GM12878 (cell line): ENCODE measurements around the gene RFC4. TPM values are rescaled to one million over a fixed set of nuclear protein-coding genes. Genes with fewer than 3 reads are reported as not detected.

ENCODE experiments used
- ATAC-seq: fragments of 200-7000 bp; cut with Tn5 transposase; 3 replicates; pipeline ENCODE4 v1.9.1; 2020; ENCODE audit warnings: mild to moderate bottlenecking, moderate library complexity
- BruUV-seq: library from RNA; stranded (reverse); fragments of 400-500 nt; replicated peaks from 2 replicates; lab custom pipeline; 2021; lab: Mats Ljungman, UMichigan
- CTCF ChIA-PET: fragments of 300-600 bp; sonication (Branson Sonifier 250); formaldehyde crosslinking; extraction: SDS; loops from one replicate; lab custom pipeline; 2021; ENCODE audit warnings: inconsistent platforms; lab: Yijun Ruan, JAX
- POLR2A ChIA-PET: fragments of 350-600 bp; formaldehyde crosslinking; extraction: SDS; loops from one replicate; lab custom pipeline; 2021; ENCODE audit warnings: inconsistent platforms; lab: Charles Lee
- RAD21 ChIA-PET: fragments of 300-600 bp; sonication (Branson Sonifier 250); formaldehyde crosslinking; loops from one replicate; lab custom pipeline; 2023; ENCODE audit warnings: antibody characterized with exemption; ENCODE audit not compliant: unreplicated experiment; lab: Charles Lee
- SMC1A ChIA-PET: fragments of 300-600 bp; sonication (Branson Sonifier 250); formaldehyde crosslinking; loops from one replicate; lab custom pipeline; 2023; ENCODE audit not compliant: unreplicated experiment, uncharacterized antibody; lab: Charles Lee
- DNase-seq: peaks from one replicate; pipeline ENCODE4 v3.0.0-alpha.2; 2011; ENCODE audit warnings: low read depth, low spot score
- FAIRE-seq: peaks from 3 replicates; lab custom pipeline; 2011; peaks lifted over from hg19 to GRCh38; lab: Jason Lieb, UNC
- H2AFZ ChIP-seq: 2 replicates; pipeline ENCODE4 v1.6.0; 2011; ENCODE audit warnings: low read depth, low read length, control low read depth; ENCODE audit not compliant: control insufficient read depth
- H3K27ac ChIP-seq: 2 replicates; pipeline ENCODE4 v1.5.1; 2011; ENCODE audit warnings: control low read depth; ENCODE audit not compliant: control insufficient read depth, insufficient read depth
- H3K27me3 ChIP-seq, 2 experiments: replicated peaks in 1 of 2; 2 replicates each; pipeline versions ENCODE4 v1.6.0 to v1.6.1; 2011; ENCODE audit warnings: low read length in 1 of 2; ENCODE audit not compliant: control insufficient read depth in 2 of 2, insufficient read depth in 2 of 2
- H3K36me3 ChIP-seq, 2 experiments: 2 replicates each; pipeline ENCODE4 v1.5.1; 2011; ENCODE audit warnings: low read length in 1 of 2; ENCODE audit not compliant: control insufficient read depth in 2 of 2, insufficient read depth in 2 of 2
- H3K4me1 ChIP-seq: 2 replicates; pipeline ENCODE4 v1.6.1; 2011; ENCODE audit warnings: mild to moderate bottlenecking, low read length, moderate library complexity, mixed read lengths; ENCODE audit not compliant: control insufficient read depth, insufficient read depth
- H3K4me2 ChIP-seq: 2 replicates; pipeline ENCODE4 v1.6.0; 2011; ENCODE audit warnings: control low read depth; ENCODE audit not compliant: control insufficient read depth, insufficient read depth
- H3K4me3 ChIP-seq: fragments of 200-600 bp; sonication (generic); 2 replicates; pipeline ENCODE4 v1.5.1; 2016
- H3K79me2 ChIP-seq: 2 replicates; pipeline ENCODE4 v1.6.0; 2011; ENCODE audit warnings: low read length; ENCODE audit not compliant: control insufficient read depth, insufficient read depth
- H3K9ac ChIP-seq: 2 replicates; pipeline ENCODE4 v1.8.0; 2011; ENCODE audit warnings: low read length, control low read depth, mixed read lengths; ENCODE audit not compliant: control insufficient read depth, insufficient read depth
- H3K9me3 ChIP-seq: replicated peaks from 3 replicates; pipeline ENCODE4 v1.5.1; 2011; ENCODE audit warnings: mild to moderate bottlenecking, low read length; ENCODE audit not compliant: control insufficient read depth, insufficient read depth
- H4K20me1 ChIP-seq: 2 replicates; pipeline ENCODE4 v1.6.0; 2011; ENCODE audit not compliant: control insufficient read depth, insufficient read depth
- BCL11A ChIP-seq: IDR thresholded peaks from 2 replicates; pipeline ENCODE4 v1.6.1; 2011; ENCODE audit warnings: low read depth, low read length
- WGBS: methylation state at CpG from one replicate; pipeline ENCODE4 v1.1.6; 2016; ENCODE audit warnings: low lambda C conversion rate; ENCODE audit not compliant: insufficient replicate concordance, insufficient coverage; ENCODE audit errors: missing lambda C conversion rate; 5-methylcytosine and 5-hydroxymethylcytosine counted together
- in situ Hi-C: fragments of 300-500 bp; cut with MboI; formaldehyde crosslinking; loops from 9 replicates; pipeline ENCODE4 v1.14.3; 2018; ENCODE audit warnings: mixed read lengths
- intact Hi-C: fragments of 100-400 bp; cut with micrococcal nuclease; formaldehyde crosslinking; loops from one replicate; pipeline ENCODE4 v1.14.2; 2022; ENCODE audit not compliant: unreplicated experiment
- polyA plus RNA-seq, 11 experiments: library from polyadenylated mRNA; depleted of rRNA in 4 of 11; unstranded in 6 of 11; stranded (reverse) in 5 of 11; fragments of >200 nt; fragmentation: Nextera tagmentation in 4 of 11; fragmentation: Illumina TruSeq in 1 of 11; extraction: Ambion mirVana in 4 of 11; extraction: Trizol in 1 of 11; gene quantifications; 1 replicate in 1 of 11; 2 replicates in 10 of 11; pipeline versions ENCODE4 v1.2.1 to v1.2.3, GENCODE V29; 2011 to 2016; ENCODE audit warnings: inconsistent platforms in 2 of 11, missing spikeins in 2 of 11, low read depth in 1 of 11
- total RNA-seq, 4 experiments: library from RNA; depleted of rRNA in 3 of 4; stranded (reverse); fragments of >200 nt in 3 of 4; fragmentation: Illumina TruSeq in 1 of 4; extraction: Trizol in 1 of 4; gene quantifications; 2 replicates each; pipeline versions ENCODE4 v1.2.1 to v1.2.3, GENCODE V29; 2013 to 2021
- TF ChIP-seq, protein P1 (sequence below): fragments of 150-350 bp; IDR thresholded peaks from 2 replicates; pipeline ENCODE4 v1.6.1; 2014; ENCODE audit warnings: mild to moderate bottlenecking, low read depth, low read length
- TF ChIP-seq, protein P2 (sequence below): IDR thresholded peaks from 2 replicates; pipeline ENCODE4 v1.6.1; 2012; ENCODE audit warnings: low read depth, low read length, improper control_type of control experiment
- TF ChIP-seq, protein P3 (sequence below): IDR thresholded peaks from 2 replicates; pipeline ENCODE4 v1.6.1; 2011; ENCODE audit warnings: low read depth, low read length, improper control_type of control experiment, borderline replicate concordance

Gene RFC4
- total and polyA plus RNA-seq, 10 of the 15 experiments (the other 5 are each of a cell fraction or from before 2014, with no cell fraction given), result 49.1 to 144 (median 112) TPM

DNA sequence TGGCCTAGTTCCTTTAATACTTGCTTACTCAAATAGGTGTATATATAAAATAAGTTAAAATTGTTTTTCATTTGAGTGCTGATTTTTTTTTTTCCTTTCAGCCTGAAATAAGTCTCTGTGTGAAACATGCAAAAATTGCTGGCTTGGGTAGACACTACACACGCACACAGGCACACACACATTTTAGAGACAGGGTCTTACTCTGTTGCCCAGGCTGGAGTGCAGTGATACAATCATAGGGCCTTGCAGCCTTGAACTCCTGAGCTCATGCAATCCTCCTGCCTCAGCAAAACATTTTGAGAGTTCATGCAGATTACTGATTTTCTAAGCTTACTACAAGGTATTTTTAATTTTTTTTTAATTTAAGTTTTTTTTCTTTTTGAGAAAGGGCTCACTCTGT is 12.7 kb upstream of the RFC4 start:
- in situ Hi-C loops, result no loop called here
- no peaks in the 10 kb centered on the region for H3K4me1 ChIP-seq

DNA sequence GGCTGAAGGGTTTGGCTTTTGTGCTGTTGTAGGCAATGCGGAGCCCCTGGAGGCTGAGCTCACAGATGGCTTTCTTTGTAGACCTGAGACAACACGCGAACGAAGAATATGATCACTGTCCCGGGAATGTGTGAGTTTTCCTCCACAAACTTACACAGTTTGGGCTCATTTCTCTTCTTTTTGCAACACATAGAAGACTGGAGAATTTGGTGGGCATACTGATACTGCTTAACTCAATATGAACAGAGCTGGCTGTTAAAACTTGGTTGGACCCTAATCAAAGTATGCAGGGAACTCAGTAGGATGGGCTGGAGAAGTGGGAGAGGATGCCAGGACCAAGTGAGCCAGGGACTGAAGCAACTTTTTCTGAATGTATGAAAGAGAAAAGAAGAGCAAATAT is 12.2 kb upstream of the RFC4 start:
- DNase-seq (no peak), FAIRE-seq (no peak), ATAC-seq (no peak)
- no peak overlapping the region for H3K9ac ChIP-seq
- H3K27me3 ChIP-seq, result peaks cover 0 to 1% of the 10 kb centered on the region in 2 experiments; a peak in 3 of 4 replicates
- no peak overlapping the region for H2AFZ ChIP-seq
- CTCF ChIA-PET, result interaction anchor here (1.1 to 9.3 kb wide), 4 partner anchors 9 to 208 kb away, joined by 3 to 183 read pairs (median 4); partner anchors contain the start of gene AHSG
- no peaks in the 10 kb centered on the region for H3K4me1 ChIP-seq
- WGBS, result 98% methylated on average over 5 of the region's 5 CpGs
- SMC1A ChIA-PET, result interaction anchor here (1.5 to 2.3 kb wide), 2 partner anchors 201 to 204 kb away, joined by 3 to 8 read pairs; no protein-coding TSS in a partner anchor
- TF ChIP-seq, protein P1, sequence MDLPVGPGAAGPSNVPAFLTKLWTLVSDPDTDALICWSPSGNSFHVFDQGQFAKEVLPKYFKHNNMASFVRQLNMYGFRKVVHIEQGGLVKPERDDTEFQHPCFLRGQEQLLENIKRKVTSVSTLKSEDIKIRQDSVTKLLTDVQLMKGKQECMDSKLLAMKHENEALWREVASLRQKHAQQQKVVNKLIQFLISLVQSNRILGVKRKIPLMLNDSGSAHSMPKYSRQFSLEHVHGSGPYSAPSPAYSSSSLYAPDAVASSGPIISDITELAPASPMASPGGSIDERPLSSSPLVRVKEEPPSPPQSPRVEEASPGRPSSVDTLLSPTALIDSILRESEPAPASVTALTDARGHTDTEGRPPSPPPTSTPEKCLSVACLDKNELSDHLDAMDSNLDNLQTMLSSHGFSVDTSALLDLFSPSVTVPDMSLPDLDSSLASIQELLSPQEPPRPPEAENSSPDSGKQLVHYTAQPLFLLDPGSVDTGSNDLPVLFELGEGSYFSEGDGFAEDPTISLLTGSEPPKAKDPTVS, result no peak
- TF ChIP-seq, protein P2, sequence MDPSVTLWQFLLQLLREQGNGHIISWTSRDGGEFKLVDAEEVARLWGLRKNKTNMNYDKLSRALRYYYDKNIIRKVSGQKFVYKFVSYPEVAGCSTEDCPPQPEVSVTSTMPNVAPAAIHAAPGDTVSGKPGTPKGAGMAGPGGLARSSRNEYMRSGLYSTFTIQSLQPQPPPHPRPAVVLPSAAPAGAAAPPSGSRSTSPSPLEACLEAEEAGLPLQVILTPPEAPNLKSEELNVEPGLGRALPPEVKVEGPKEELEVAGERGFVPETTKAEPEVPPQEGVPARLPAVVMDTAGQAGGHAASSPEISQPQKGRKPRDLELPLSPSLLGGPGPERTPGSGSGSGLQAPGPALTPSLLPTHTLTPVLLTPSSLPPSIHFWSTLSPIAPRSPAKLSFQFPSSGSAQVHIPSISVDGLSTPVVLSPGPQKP, result no peak
- RAD21 ChIA-PET, result interaction anchor here (1.8 to 1.9 kb wide), 2 partner anchors 202 to 204 kb away, joined by 3 to 5 read pairs; no protein-coding TSS in a partner anchor
- in situ Hi-C loops, result no loop called here
- H3K79me2 ChIP-seq, result no peaks in the 10 kb centered on the region
- H3K4me2 ChIP-seq, result no peak overlapping the region
- H3K27ac ChIP-seq, result no peak overlapping the region
- BruUV-seq, result no TSS peak
- POLR2A ChIA-PET, result interaction anchor here (0.9 kb wide), 1 partner anchor 203 kb away, joined by 3 read pairs; no protein-coding TSS in a partner anchor
- no peaks in the 10 kb centered on the region; the same call in 1 of the 2 replicates for H4K20me1 ChIP-seq
- intact Hi-C loops, result no loop called here
- no peak overlapping the region for H3K4me3 ChIP-seq
- no peaks in the 10 kb centered on the region for H3K36me3 ChIP-seq
- H3K9me3 ChIP-seq, result no peaks in the 10 kb centered on the region

More for the DNA sequence above, 12.7 kb upstream of the RFC4 start:
- DNase-seq (no peak), ATAC-seq (no peak), FAIRE-seq (no peak)
- ChIA-PET SMC1A (interaction anchor here (1.5 to 2.3 kb wide), 2 partner anchors 201 to 204 kb away, joined by 3 to 8 read pairs; no protein-coding TSS in a partner anchor), POLR2A (interaction anchor here (0.9 kb wide), 1 partner anchor 203 kb away, joined by 3 read pairs; no protein-coding TSS in a partner anchor), CTCF (interaction anchor here (1.2 to 9.3 kb wide), 4 partner anchors 8 to 208 kb away, joined by 4 to 183 read pairs (median 9); partner anchors contain the start of gene AHSG), RAD21 (interaction anchor here (0.9 to 1.9 kb wide), 3 partner anchors 97 to 204 kb away, joined by 3 to 5 read pairs (median 3); no protein-coding TSS in a partner anchor)
- H3K27me3 ChIP-seq, result peaks cover 0 to 1% of the 10 kb centered on the region in 2 experiments; a peak in 3 of 4 replicates
- H3K79me2 ChIP-seq, result no peaks in the 10 kb centered on the region
- H3K4me2 ChIP-seq, result no peak overlapping the region
- H3K36me3 ChIP-seq, result no peaks in the 10 kb centered on the region
- 0% methylated on average over 1 of the region's 1 CpG for WGBS
- intact Hi-C loops, result no loop called here
- BruUV-seq, result no TSS peak
- H3K4me3 ChIP-seq, result no peak overlapping the region
- no peaks in the 10 kb centered on the region; the same call in 1 of the 2 replicates for H4K20me1 ChIP-seq
- H3K27ac ChIP-seq, result no peak overlapping the region
- no peak for TF ChIP-seq BCL11A
- TF ChIP-seq, protein P3, sequence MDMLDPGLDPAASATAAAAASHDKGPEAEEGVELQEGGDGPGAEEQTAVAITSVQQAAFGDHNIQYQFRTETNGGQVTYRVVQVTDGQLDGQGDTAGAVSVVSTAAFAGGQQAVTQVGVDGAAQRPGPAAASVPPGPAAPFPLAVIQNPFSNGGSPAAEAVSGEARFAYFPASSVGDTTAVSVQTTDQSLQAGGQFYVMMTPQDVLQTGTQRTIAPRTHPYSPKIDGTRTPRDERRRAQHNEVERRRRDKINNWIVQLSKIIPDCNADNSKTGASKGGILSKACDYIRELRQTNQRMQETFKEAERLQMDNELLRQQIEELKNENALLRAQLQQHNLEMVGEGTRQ, result no peak
- H3K9ac ChIP-seq, result no peak overlapping the region
- H2AFZ ChIP-seq, result no peak overlapping the region
- no peaks in the 10 kb centered on the region for H3K9me3 ChIP-seq
